HEK293 (cell line): Measurements from ENCODE around the gene SLC66A1.

Experiments used
- CTCF ChIA-PET: fragments of 350-600 bp; formaldehyde crosslinking; extraction: SDS; loops from one replicate; lab custom pipeline; 2021; ENCODE audit warnings: antibody characterized with exemption; lab: Yijun Ruan, JAX
- POLR2A ChIA-PET: fragments of 300-600 bp; formaldehyde crosslinking; extraction: SDS; loops from one replicate; lab custom pipeline; 2020; ENCODE audit warnings: antibody characterized with exemption, inconsistent platforms; lab: Yijun Ruan, JAX
- H3K27ac ChIP-seq: fragments of 200-500 bp; sonication (Bioruptor generic); 2 replicates; pipeline ENCODE4 v1.5.1; 2014; ENCODE audit warnings: low read depth, low read length, control low read depth, inconsistent platforms; ENCODE audit errors: extremely low read depth
- H3K36me3 ChIP-seq, 2 experiments: fragments of 200-500 bp in 1 of 2; sonication (Bioruptor generic) in 1 of 2; 1 replicate in 1 of 2; 2 replicates in 1 of 2; pipeline ENCODE4 v1.5.1; 2014 to 2017; ENCODE audit warnings: inconsistent platforms in 2 of 2, low read length in 2 of 2; ENCODE audit not compliant: control insufficient read depth in 2 of 2, insufficient read depth in 1 of 2
- H3K4me1 ChIP-seq: fragments of 200-500 bp; sonication (Bioruptor generic); 2 replicates; pipeline ENCODE4 v1.5.1; 2014; ENCODE audit warnings: mild to moderate bottlenecking, low read length, inconsistent platforms; ENCODE audit not compliant: control insufficient read depth, insufficient read depth
- H3K4me3 ChIP-seq: 2 replicates; pipeline ENCODE4 v1.5.1; 2011; ENCODE audit warnings: low read depth, mild to moderate bottlenecking, control low read depth, low read length, moderate library complexity
- H3K9me3 ChIP-seq: fragments of 200-500 bp; sonication (Bioruptor generic); 2 replicates; pipeline ENCODE4 v1.5.1; 2014; ENCODE audit warnings: low read depth, low read length, inconsistent platforms; ENCODE audit not compliant: control insufficient read depth, insufficient read depth
- EGR2 ChIP-seq: fragments of 450-650 bp; formaldehyde crosslinking; IDR thresholded peaks from 2 replicates; pipeline ENCODE4 v1.5.1; 2016; ENCODE audit warnings: low read depth, missing biosample characterization, missing genetic modification characterization
- GLI4 ChIP-seq: fragments of 450-650 bp; formaldehyde crosslinking; IDR thresholded peaks from 2 replicates; pipeline ENCODE4 v1.5.1; 2016; ENCODE audit warnings: missing biosample characterization, missing genetic modification characterization
- GLIS1 ChIP-seq: fragments of 450-650 bp; formaldehyde crosslinking; IDR thresholded peaks from 2 replicates; pipeline ENCODE4 v1.5.1; 2016; ENCODE audit warnings: missing biosample characterization, missing genetic modification characterization
- RBAK ChIP-seq: fragments of 450-650 bp; formaldehyde crosslinking; IDR thresholded peaks from 2 replicates; pipeline ENCODE4 v1.5.1; 2016; ENCODE audit warnings: missing biosample characterization, missing genetic modification characterization
- ZIC2 ChIP-seq: fragments of 450-650 bp; formaldehyde crosslinking; IDR thresholded peaks from 2 replicates; pipeline ENCODE4 v1.5.1; 2016; ENCODE audit warnings: missing biosample characterization, missing genetic modification characterization
- ZNF174 ChIP-seq: fragments of 450-650 bp; formaldehyde crosslinking; IDR thresholded peaks from 2 replicates; pipeline ENCODE4 v1.5.0; 2017; ENCODE audit warnings: missing biosample characterization, mild to moderate bottlenecking, missing genetic modification characterization
- ZNF23 ChIP-seq: fragments of 450-650 bp; formaldehyde crosslinking; IDR thresholded peaks from 2 replicates; pipeline ENCODE4 v1.5.1; 2016; ENCODE audit warnings: missing biosample characterization, missing genetic modification characterization, borderline replicate concordance
- ZNF433 ChIP-seq: fragments of 450-650 bp; formaldehyde crosslinking; IDR thresholded peaks from 2 replicates; pipeline ENCODE4 v1.5.1; 2016; ENCODE audit warnings: missing biosample characterization, missing genetic modification characterization, low read depth
- TF ChIP-seq, protein P1 (sequence below): fragments of 450-650 bp; formaldehyde crosslinking; IDR thresholded peaks from 2 replicates; pipeline ENCODE4 v1.5.1; 2016; ENCODE audit warnings: missing biosample characterization, missing genetic modification characterization
- TF ChIP-seq, protein P2 (sequence below): fragments of 450-650 bp; formaldehyde crosslinking; IDR thresholded peaks from 2 replicates; pipeline ENCODE4 v1.5.1; 2017; ENCODE audit warnings: missing biosample characterization, missing genetic modification characterization
- TF ChIP-seq, protein P3 (sequence below): fragments of 450-650 bp; formaldehyde crosslinking; IDR thresholded peaks from 2 replicates; pipeline ENCODE4 v1.5.1; 2016; ENCODE audit warnings: missing biosample characterization, missing genetic modification characterization
- TF ChIP-seq, protein P4 (sequence below): fragments of 450-650 bp; formaldehyde crosslinking; IDR thresholded peaks from 2 replicates; pipeline ENCODE4 v1.5.1; 2016; ENCODE audit warnings: missing biosample characterization, missing genetic modification characterization
- TF ChIP-seq, protein P5 (sequence below): fragments of 450-650 bp; formaldehyde crosslinking; conservative IDR thresholded peaks from 2 replicates; pipeline ENCODE4 v1.5.1; 2016; ENCODE audit warnings: low read depth, missing biosample characterization, missing genetic modification characterization

SLC66A1 gene

DNA sequence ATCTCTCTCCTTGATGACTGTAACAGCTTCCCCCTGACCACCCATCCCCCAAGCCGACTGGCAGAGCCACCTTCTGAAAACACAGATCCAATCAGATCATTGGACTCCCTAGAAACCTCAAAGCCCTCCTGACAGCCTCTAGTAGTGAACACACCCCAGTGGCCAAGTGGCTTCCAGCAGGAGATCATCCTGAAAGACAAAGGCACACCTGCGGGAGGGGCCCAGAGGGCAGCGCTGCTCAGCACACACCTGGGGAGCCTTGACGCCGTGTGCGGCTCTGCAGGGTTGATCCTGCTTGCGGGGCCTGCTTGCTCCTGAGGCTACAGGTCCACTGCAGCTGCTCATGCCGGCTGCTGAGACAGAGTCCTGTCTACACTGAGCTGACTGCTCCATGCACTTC, 41.5 kb downstream of the SLC66A1 start:
- H3K36me3 ChIP-seq, result peaks cover 0 to 86% of the 10 kb centered on the region in 2 experiments; a peak in 2 of 3 replicates
- TF ChIP-seq ZIC2 (tag by site-specific recombination), result peak; percentile 79
- no peak for TF ChIP-seq EGR2 (tag by site-specific recombination)
- TF ChIP-seq, protein P1, sequence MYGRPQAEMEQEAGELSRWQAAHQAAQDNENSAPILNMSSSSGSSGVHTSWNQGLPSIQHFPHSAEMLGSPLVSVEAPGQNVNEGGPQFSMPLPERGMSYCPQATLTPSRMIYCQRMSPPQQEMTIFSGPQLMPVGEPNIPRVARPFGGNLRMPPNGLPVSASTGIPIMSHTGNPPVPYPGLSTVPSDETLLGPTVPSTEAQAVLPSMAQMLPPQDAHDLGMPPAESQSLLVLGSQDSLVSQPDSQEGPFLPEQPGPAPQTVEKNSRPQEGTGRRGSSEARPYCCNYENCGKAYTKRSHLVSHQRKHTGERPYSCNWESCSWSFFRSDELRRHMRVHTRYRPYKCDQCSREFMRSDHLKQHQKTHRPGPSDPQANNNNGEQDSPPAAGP (tag by site-specific recombination), result peak; percentile 68; the same call in 1 of the 2 replicates
- no peaks in the 10 kb centered on the region for H3K9me3 ChIP-seq
- CTCF ChIA-PET, result interaction anchor here (0.8 to 2.0 kb wide), 4 partner anchors 9 to 300 kb away, joined by 3 to 7 read pairs (median 3); no protein-coding TSS in a partner anchor
- no peaks in the 10 kb centered on the region for H3K4me1 ChIP-seq
- POLR2A ChIA-PET, result no interaction called here
- no peak overlapping the region for H3K27ac ChIP-seq
- no peak overlapping the region for H3K4me3 ChIP-seq

DNA sequence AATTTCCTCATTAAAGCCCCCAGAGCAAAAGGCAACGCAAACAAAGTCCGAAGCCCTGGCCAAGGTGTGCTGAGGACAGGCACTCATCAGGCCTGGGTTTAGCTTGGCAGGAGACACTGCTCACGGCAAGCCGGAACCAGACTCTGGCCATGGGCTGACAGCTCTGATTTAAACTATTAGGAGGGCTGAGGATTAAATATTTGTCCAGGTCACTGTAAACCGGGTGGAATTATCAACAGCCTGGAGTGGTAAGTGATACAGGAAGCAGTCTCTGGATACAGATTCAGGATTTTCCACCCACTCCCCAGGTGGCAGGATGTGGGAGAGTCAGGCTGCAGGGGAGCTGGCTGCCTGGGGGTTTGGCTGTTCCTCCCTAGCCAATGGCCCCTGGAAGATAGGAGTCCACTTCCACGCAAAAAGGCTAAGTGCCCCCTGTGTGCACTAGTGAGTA, 42.4 kb downstream of the SLC66A1 start:
- H3K36me3 ChIP-seq, result peaks cover 0 to 79% of the 10 kb centered on the region in 2 experiments; a peak in 2 of 3 replicates

DNA sequence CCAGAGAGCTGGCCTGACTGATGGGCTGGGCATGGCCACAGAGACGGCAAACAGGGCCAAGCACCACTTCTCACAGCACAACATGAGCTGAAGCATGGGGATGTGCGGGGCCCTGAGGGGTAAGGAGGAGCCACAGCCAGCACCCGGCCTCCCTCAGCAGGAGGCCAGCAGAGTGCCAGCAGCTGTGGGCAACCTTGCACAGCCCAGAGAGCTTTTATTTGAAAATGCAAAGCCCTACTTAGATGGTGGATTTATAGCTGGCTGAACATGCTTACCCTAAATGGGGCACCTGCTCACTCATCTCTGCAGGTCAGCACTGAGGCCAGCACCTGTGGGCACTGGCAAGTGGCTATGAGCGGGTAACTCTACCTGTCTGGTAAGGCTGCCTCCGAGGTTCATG, 44.1 kb downstream of the SLC66A1 start:
- Histone ChIP-seq H3K4me1 (no peaks in the 10 kb centered on the region), H3K4me3 (no peak overlapping the region), H3K36me3 (peaks cover 0 to 69% of the 10 kb centered on the region in 2 experiments; a peak in 2 of 3 replicates), H3K27ac (no peak overlapping the region), H3K9me3 (no peaks in the 10 kb centered on the region)
- CTCF ChIA-PET, result interaction anchor here (0.9 kb wide), 1 partner anchor 85 kb away, joined by 4 read pairs; no protein-coding TSS in a partner anchor
- POLR2A ChIA-PET, result interaction anchor here (1.0 kb wide), 1 partner anchor 26 kb away, joined by 3 read pairs; no protein-coding TSS in a partner anchor
- TF ChIP-seq ZNF433 (no peak), ZIC2 (tag by site-specific recombination) (peak; percentile 56), GLIS1 (tag by site-specific recombination) (0 out of 2 replicates have a peak, but pooled peaks have one; percentile 17)

More for the DNA sequence above, 42.4 kb downstream of the SLC66A1 start:
- no peaks in the 10 kb centered on the region for H3K4me1 ChIP-seq
- H3K9me3 ChIP-seq, result no peaks in the 10 kb centered on the region
- TF ChIP-seq RBAK (tag by site-specific recombination), result no peak
- TF ChIP-seq, protein P2, sequence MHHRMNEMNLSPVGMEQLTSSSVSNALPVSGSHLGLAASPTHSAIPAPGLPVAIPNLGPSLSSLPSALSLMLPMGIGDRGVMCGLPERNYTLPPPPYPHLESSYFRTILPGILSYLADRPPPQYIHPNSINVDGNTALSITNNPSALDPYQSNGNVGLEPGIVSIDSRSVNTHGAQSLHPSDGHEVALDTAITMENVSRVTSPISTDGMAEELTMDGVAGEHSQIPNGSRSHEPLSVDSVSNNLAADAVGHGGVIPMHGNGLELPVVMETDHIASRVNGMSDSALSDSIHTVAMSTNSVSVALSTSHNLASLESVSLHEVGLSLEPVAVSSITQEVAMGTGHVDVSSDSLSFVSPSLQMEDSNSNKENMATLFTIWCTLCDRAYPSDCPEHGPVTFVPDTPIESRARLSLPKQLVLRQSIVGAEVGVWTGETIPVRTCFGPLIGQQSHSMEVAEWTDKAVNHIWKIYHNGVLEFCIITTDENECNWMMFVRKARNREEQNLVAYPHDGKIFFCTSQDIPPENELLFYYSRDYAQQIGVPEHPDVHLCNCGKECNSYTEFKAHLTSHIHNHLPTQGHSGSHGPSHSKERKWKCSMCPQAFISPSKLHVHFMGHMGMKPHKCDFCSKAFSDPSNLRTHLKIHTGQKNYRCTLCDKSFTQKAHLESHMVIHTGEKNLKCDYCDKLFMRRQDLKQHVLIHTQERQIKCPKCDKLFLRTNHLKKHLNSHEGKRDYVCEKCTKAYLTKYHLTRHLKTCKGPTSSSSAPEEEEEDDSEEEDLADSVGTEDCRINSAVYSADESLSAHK (tag by site-specific recombination), result no peak
- TF ChIP-seq, protein P3, sequence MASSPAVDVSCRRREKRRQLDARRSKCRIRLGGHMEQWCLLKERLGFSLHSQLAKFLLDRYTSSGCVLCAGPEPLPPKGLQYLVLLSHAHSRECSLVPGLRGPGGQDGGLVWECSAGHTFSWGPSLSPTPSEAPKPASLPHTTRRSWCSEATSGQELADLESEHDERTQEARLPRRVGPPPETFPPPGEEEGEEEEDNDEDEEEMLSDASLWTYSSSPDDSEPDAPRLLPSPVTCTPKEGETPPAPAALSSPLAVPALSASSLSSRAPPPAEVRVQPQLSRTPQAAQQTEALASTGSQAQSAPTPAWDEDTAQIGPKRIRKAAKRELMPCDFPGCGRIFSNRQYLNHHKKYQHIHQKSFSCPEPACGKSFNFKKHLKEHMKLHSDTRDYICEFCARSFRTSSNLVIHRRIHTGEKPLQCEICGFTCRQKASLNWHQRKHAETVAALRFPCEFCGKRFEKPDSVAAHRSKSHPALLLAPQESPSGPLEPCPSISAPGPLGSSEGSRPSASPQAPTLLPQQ (tag by site-specific recombination), result no peak
- no peak for TF ChIP-seq ZNF174
- TF ChIP-seq ZIC2 (tag by site-specific recombination), result peak; percentile 19; the same call in 1 of the 2 replicates
- peak; percentile 86 for TF ChIP-seq GLIS1 (tag by site-specific recombination)
- no peak overlapping the region for H3K27ac ChIP-seq
- ChIA-PET POLR2A (no interaction called here), CTCF (interaction anchor here (0.8 to 2.0 kb wide), 5 partner anchors 10 to 307 kb away, joined by 3 to 7 read pairs (median 3); no protein-coding TSS in a partner anchor)
- H3K4me3 ChIP-seq, result no peak overlapping the region

DNA sequence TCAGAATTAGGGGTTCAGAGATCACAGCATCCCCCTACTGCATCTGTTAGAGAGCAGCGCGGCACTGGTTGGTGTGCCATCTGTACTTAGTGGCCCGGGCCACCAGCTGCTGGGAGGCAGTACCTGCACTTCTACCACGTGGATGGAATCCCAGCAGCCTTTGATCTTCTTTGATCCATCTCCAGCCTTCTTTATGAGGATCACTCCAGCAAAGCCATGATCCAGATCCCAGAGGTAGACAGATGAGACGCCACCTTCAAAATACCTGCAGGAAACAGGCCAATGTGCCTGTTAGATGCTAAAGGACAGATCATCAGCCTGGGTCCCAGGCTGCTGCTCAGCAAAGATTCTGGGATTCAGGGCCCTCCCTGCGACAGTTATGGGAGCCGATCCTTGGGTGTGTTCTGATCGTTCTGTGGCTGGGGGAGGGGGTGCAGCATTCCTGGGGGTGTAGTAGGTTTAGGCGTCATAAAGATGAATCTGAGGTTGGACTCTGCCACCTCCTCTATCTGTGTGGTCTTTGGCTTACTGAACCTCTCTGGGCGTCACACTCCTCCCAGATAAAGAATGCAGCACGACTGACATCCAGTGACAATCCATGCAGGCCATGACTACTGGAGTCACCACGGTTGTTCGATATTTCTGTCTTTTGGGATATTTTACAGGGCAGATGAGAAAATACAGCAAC, 45.3 kb downstream of the SLC66A1 start:
- ChIA-PET CTCF (no interaction called here), POLR2A (no interaction called here)
- no peak overlapping the region for H3K4me3 ChIP-seq
- peaks cover 0 to 58% of the 10 kb centered on the region in 2 experiments; a peak in 2 of 3 replicates for H3K36me3 ChIP-seq
- H3K27ac ChIP-seq, result no peak overlapping the region
- H3K4me1 ChIP-seq, result no peaks in the 10 kb centered on the region
- no peaks in the 10 kb centered on the region for H3K9me3 ChIP-seq
- no peak for TF ChIP-seq GLI4 (tag by site-specific recombination)
- TF ChIP-seq ZNF23 (tag by site-specific recombination), result no peak
- TF ChIP-seq, protein P4, sequence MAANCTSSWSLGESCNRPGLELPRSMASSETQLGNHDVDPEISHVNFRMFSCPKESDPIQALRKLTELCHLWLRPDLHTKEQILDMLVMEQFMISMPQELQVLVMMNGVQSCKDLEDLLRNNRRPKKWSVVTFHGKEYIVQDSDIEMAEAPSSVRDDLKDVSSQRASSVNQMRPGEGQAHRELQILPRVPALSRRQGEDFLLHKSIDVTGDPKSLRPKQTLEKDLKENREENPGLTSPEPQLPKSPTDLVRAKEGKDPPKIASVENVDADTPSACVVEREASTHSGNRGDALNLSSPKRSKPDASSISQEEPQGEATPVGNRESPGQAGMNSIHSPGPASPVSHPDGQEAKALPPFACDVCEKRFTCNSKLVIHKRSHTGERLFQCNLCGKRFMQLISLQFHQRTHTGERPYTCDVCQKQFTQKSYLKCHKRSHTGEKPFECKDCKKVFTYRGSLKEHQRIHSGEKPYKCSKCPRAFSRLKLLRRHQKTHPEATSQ (tag by site-specific recombination), result no peak
- TF ChIP-seq, protein P5, sequence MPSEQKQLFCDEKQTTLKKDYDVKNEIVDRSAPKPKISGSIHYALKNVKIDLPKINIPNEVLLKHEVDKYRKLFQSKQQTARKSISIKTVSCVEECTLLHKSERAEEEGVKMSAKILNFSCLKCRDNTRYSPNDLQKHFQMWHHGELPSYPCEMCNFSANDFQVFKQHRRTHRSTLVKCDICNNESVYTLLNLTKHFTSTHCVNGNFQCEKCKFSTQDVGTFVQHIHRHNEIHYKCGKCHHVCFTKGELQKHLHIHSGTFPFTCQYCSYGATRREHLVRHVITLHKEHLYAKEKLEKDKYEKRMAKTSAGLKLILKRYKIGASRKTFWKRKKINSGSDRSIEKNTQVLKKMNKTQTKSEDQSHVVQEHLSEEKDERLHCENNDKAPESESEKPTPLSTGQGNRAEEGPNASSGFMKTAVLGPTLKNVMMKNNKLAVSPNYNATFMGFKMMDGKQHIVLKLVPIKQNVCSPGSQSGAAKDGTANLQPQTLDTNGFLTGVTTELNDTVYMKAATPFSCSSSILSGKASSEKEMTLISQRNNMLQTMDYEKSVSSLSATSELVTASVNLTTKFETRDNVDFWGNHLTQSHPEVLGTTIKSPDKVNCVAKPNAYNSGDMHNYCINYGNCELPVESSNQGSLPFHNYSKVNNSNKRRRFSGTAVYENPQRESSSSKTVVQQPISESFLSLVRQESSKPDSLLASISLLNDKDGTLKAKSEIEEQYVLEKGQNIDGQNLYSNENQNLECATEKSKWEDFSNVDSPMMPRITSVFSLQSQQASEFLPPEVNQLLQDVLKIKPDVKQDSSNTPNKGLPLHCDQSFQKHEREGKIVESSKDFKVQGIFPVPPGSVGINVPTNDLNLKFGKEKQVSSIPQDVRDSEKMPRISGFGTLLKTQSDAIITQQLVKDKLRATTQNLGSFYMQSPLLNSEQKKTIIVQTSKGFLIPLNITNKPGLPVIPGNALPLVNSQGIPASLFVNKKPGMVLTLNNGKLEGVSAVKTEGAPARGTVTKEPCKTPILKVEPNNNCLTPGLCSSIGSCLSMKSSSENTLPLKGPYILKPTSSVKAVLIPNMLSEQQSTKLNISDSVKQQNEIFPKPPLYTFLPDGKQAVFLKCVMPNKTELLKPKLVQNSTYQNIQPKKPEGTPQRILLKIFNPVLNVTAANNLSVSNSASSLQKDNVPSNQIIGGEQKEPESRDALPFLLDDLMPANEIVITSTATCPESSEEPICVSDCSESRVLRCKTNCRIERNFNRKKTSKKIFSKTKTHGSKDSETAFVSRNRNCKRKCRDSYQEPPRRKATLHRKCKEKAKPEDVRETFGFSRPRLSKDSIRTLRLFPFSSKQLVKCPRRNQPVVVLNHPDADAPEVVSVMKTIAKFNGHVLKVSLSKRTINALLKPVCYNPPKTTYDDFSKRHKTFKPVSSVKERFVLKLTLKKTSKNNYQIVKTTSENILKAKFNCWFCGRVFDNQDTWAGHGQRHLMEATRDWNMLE (tag by site-specific recombination), result no peak
